CD4-positive, alpha-beta T cell treated with Interferon alpha-2 for 1 hour (primary cell): ENCODE measurements around the gene NCK2.
A peak's percentile ranks its signal among the peaks of the same experiment; 100 is the strongest.

Experiments
- DNase-seq, 2 donors: peaks; one replicate each; pipeline ENCODE4 v3.0.0-alpha.2; 2020 to 2022

Gene NCK2

DNA sequence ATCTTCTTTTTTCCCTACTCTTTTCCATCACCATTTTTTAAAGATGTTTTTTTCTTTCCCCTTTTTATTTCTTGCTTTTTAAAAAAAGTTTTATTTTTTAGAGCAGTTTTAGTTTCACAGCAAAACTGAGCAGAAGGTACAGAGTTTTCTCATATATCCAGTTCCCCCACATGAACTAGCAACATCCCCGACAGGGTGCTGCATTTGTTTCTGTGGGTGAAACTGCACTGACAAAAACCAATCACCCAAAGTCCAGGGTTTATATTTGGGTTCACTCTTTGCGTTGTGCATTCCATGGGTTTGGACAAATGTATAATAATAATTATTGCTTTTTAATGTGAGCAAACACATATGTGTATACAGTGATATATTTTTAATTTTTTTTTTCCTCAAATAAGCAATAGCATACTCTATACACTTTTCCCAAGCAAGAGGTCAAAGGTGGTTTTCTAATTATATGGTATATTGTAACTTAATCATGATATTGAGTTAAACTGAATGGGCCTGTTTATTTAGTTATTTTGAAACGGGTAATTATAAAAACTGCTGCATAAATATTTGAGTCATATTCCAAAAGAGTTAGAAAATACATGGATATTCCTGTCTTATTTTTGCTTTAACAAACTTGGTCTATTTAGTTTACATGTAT is 50.3 kb downstream of the NCK2 start:
- DNase-seq: no peak

DNA sequence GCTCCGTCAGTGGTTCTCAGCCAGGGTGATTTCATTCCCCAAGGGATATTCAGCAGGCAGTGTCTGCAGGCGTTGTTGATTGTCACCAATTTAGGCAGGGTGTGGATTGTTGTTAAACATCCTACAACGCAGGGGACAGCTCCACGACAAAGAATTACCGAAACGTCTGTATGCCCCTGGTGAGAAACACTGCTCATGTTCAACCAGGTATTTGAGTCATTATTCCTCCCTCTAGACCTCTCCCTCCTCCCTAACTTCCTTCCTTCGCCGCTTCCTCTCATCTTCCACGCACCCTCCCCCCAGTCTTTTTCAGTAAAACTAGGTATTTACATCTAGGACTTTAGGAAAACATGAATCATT is 50.8 kb downstream of the NCK2 start:
- DNase-seq: peak in 1 of 2 donors; percentile 41

- peak in 1 of 2 donors; percentile 59 for DNase-seq
These were observed 51.5 kb downstream of the NCK2 start for GRCh38 chr2:105796131-105796638.

DNA sequence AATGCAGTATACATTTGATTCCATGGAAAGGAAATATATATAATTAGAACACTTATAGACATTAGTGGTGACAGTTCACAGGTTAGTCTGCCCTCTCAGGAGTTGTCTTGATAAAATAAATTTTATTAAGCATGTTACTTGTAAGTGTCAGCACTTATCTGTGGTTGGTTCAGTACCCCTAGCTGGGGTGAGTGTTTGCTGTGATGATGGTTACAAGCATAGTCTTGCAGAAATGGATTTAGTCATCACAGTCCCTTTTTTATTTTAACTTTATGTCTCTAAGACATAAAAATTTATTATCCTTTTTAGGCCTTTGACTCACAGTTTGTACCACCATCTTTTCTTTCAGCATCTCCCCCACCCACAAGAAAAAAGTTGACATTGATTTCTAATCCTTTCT is 52.1 kb downstream of the NCK2 start:
- DNase-seq: no peak

DNA sequence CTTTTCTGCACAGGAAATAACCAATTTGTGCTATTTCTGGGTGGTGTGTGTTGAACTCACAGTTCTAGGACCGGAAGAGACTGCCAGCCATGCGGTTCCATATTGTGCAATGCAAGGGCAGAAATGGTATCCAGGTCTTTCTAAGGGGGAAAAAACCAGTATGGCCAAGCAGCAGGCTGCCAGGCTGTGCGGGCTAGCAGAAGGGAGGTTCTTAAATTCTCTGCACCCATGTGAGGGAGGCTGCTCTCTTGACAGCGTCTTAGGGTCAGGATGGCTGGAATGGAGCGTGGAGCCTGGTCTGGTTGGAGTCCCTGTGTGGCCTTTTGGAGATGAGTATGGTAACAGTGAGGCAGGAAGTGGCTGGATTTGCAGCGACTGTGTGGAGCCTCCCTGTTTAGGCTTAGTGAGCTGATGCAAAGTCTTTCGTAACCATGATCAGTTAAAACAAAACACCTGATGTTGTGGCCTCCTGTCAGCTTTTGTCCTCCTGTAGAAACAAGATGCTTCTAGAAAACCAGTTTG is 52.6 kb downstream of the NCK2 start:
- peak in 1 of 2 donors; percentile 58 for DNase-seq

DNA sequence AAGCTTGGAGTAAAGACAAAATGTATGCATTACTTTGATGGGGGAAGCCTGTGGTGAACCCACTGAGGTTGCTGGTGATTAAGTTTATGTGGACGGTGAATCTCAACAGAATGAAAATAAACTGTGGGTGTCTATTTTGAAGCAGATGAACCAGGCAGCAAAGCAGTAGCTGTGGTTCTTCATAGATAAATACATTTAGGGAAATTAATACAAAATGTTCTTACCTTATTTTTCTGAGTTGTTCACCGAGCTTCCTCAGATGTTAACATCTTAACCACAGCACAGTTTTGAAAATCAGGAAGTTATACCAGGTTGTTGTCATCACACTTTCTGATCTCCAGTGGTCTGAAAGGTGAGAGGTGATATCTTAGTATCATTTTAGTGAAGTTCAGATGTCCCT is 53.9 kb downstream of the NCK2 start:
- peak in 1 of 2 donors; percentile 72 for DNase-seq

DNA sequence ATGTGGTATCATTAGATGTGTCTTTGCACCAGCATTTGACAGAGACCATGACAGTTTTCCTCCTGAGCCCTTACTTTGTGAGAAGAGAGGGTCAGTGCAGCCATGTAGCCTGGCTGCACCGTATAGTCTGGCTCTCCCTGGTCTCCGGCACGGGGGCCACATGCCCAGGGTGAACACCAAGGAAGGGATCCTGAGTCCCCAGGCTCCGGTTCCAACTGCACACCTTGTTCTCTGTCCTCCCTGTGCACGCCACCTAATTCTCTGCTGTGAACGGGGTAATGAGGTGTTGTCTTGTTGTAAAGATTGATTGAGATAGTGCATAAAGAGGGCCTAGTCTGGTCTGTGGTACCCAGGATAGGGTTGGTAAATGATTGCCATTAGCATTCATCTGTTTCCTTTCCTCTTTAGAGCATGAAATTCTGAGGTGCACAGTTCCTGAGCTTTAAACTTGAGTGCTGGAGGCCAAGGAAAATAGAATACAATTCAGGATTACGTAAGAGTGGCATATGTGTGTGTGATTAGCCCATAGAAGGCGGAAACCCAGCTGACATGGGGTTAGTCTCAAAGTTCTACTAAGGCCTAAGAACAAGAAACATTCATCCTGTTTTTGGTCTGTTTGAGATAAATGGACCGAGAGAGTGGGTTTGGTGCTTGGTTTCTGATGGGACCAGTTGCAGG is 55.5 kb downstream of the NCK2 start:
- DNase-seq: no peak

DNA sequence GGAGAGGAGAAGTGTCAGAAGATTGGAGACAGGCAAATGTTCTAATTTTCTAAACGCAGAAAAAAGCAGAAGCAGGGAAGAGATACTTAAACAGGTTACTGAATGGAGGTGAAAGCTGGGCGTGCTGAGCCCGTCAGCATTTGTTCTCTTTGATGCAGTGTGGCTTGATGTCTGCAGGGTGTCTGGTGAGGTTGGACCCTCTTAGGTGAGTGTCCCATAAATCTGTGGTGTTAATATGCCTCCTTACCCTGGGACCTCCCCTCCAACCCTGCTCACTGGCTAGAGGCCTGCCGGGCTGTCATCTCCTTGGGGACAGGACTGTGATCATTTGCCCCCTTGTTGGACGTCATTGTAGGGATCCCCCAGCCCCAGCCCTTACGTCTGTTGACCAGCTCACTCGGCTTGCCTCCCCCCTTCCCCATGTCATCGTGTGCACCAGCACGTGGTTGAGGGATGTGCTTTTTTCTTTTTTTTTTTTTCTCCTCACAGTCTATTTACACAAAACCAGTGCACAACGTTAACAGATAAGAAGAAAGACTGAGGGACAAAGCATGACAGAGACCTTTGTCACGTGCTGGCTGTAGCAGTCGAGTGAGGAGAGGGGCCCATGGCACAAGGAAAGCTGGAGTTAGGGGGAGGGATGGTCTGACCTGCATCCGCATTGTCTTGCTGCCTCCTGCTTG is 56.4 kb downstream of the NCK2 start:
- peak in 1 of 2 donors; percentile 15 for DNase-seq

- no peak for DNase-seq
These were observed 57.2 kb downstream of the NCK2 start for GRCh38 chr2:105801961-105802360.

DNA sequence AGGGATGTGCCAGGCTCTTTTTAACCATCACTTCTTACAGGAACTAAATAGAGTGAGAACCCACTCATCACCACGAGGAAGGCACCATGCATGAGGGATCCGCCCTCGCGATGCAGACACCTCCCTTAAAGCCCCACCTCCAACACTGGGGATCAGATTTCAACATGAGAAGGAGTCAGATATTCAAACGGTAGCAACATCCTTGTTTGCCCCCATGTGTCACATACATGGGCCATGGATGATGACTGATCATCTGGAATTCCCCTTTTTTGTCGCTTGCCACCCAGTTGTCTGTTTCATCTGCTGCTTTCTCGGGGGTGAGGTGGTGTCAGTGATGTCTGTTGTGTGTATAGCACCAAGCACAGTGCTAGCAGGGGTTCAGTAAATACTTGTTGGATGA is 57.9 kb downstream of the NCK2 start:
- DNase-seq: peak; percentile 74 to 84

GRCh38 chr2:105803337-105803736 is 58.6 kb downstream of the NCK2 start:
- DNase-seq: peak in 1 of 2 donors; percentile 53

- no peak for DNase-seq
These were observed 59.1 kb downstream of the NCK2 start for GRCh38 chr2:105803773-105804172.

DNA sequence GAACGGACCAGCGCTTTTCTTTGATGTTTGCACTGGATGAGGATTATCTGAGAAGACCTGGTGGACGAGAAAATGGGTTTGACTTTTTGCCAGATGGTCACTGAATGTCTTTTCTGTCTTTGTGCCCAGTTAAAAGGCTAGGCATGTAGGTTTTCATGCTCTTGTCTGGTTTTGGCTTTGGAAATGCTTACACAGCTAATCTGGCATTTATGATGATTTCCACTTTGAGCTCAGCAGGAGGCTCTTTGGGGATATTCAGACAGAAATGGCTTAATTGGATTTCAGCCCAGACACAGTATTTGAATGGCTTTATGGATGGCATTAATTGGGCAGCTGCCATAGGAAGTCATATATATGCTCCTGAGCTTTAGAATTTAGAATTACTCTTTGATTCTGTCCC is 59.6 kb downstream of the NCK2 start:
- DNase-seq: no peak

GRCh38 chr2:105806996-105807395 is 62.3 kb downstream of the NCK2 start:
- no peak for DNase-seq

DNA sequence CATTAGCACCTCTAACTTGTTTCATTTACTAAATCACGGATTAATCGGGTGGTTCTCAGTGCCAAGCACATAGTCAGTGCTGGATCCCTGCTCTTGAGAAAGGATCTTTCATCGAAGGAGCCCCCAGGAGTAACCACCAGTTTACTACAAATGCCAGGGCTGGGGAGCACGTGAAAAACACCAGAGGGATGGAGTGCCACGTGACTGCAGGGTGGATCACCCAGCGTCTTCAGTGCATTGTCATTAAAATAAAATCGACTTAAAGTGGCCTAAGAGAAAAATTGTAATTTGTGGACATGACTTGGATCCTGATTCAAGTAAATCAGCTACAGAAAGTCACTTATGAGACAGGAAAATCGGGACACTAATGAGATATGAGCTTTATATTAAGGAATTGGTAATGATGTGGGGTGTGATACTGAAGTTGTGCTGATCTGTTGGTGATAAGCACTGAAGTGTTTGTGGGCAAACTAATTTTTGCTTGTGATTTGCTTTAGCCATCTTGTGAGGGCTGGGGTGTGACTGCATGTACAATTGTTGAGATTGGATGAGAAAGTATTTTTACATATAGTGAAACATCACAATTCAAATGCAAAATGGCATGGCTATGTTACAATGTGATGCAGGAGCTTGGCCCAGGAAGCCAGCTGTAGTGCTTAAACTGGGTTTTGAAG is 63.8 kb downstream of the NCK2 start:
- DNase-seq: no peak

DNA sequence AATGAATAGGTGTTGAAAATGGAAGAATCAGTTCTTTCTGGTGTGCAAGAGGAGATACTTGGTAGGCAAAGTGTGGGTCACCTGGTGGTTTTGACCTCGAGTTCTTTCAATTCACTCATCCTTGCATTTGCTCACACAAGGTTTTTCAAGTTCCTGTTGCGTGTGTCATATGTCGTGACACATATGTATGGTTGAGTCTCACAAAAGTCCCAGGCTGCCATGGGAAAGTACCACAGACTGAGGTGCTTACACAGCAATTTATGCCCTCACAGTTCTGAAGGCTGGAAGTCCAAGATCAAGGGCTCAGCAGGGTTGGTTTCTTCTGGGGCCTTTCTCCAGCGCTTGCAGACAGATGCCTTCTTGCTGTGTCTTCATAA is 64.4 kb downstream of the NCK2 start:
- peak in 1 of 2 donors; percentile 48 for DNase-seq

DNA sequence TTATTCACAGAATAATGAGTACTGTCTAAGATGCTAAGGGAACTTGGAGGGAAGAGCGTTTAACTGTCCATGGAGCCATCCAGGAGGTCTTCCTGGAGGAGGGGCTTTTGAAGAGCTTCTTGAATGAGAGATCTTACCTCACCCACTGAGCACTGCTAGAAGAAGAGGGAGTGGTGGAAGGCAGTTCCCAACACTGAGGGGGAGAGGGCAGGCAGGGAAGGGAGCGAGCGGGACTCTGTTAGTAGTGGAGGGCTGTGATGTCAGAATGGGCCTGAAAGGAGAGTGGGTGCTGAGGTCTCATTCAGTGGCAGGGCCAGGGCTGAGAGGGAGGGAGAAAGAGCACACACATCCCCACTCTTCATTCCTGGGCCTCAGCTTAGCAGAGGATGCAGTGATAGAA is 65.0 kb downstream of the NCK2 start:
- no peak for DNase-seq

DNA sequence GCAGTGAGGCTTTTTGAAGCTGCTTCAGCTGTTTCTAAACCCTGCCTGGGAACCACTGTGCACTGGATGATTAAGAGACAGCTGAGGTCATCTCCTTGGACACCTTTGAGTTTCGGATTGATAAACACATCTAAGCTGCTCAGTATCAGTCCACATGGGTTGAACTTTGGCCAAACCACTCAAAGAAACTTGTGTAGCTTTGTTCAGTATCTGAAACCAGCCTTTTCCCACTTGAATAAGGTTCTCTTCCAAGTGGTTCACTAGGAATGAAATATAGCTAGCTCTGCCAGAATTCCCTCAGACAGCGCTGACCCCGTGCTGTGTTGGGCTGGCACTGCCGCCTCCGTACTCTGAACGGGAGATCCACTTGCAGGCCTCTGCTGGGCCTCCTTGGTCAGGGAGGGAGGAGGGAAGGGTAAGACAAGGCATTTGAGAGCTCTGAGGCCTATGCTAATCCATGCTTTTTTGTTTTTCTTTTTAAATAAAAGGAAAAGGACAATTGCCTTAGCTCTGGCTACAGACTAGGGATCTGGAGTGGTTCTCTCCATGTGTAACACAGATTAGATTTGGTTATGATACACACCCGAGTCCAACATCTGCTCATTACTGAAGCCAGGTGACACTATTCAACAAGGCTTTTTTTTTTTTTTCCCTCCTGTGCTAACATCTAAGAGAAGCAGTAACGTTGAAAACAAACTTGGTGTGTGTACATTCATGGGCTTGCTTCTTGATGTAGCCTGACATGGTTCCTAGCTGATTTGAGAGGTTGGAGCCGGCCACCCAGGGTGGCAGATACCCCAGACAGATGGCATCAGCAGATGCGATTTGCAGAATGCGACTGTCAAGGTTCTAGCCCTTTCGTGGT is 67.7 kb downstream of the NCK2 start:
- no peak for DNase-seq

- DNase-seq: no peak
These were observed 68.3 kb downstream of the NCK2 start for GRCh38 chr2:105813045-105813315.

DNA sequence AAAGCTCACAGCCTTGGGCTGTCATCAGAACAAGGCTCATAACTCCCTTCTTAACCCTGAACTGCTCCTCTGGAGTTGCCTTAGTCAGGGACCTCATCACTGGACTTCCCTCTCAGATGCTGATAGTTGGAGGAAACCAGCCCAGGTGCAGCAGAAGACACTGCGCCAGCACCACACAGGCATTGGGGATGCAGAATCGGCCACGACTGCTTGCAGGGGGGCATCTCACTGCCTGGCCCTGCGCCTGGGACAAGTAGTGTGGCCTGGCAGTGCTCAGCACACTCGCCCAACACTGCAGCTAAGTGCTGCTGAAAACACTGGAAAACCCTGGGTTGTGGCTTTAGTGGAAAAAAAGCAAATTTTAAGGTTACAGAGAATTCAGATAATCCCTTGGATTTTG is 68.7 kb downstream of the NCK2 start:
- DNase-seq: no peak

GRCh38 chr2:105814291-105814940 is 69.7 kb downstream of the NCK2 start:
- DNase-seq: no peak

GRCh38 chr2:105815401-105815800 is 70.7 kb downstream of the NCK2 start:
- DNase-seq: no peak
